ENCODE data around the gene OPN1MW3.
"Not testable (repeated sequence)": the region's sequence is repeated elsewhere in the genome, so short reads cannot be mapped to it uniquely, and the experiment has no call there.

The OPN1MW3 gene

GRCh38 chrX:154257282-154257681 lies at the start of gene OPN1MW3:
Gene OPN1MW3, plus strand, starts transcription at chrX:154257582. Its CDS starts 38 bp downstream, at chrX:154257620.
- H3K4me2 ChIP-seq (ENCODE audit: low read depth, low read length); DNase-seq; H3K9me2 ChIP-seq (replicated peaks; ENCODE audit: insufficient read depth, low read length): not testable (repeated sequence)

GRCh38 chrX:154209670-154210418 lies 47.5 kb upstream of the OPN1MW3 start:
- not testable (repeated sequence) for H3K4me1 ChIP-seq (ENCODE audit: low read length); H3F3A ChIP-seq (ENCODE audit: insufficient read depth, low read length); H3K36me3 ChIP-seq (replicated peaks; ENCODE audit: insufficient read depth, low read length); H3K27ac ChIP-seq (ENCODE audit: low read length); DNase-seq; H3K79me2 ChIP-seq (ENCODE audit: low read length); H3K9ac ChIP-seq (ENCODE audit: low read length); H3K27me3 ChIP-seq (replicated peaks; ENCODE audit: insufficient read depth, low read length); H3K4me2 ChIP-seq (ENCODE audit: low read depth, low read length); H3K9me3 ChIP-seq (replicated peaks; ENCODE audit: insufficient read depth, low read length); H3K4me3 ChIP-seq (ENCODE audit: low read length); H4K20me1 ChIP-seq (ENCODE audit: insufficient read depth, low read length); H2AFZ ChIP-seq (ENCODE audit: low read length); H3K9me2 ChIP-seq (replicated peaks; ENCODE audit: insufficient read depth, low read length)

More at GRCh38 chrX:154257282-154257681, at the start of gene OPN1MW3:
- H4K20me1 ChIP-seq (ENCODE audit: insufficient read depth, low read length); H3K9ac ChIP-seq (ENCODE audit: low read length); H3K4me3 ChIP-seq (ENCODE audit: low read length); H3K9me3 ChIP-seq (replicated peaks; ENCODE audit: insufficient read depth, low read length); H3K36me3 ChIP-seq (replicated peaks; ENCODE audit: insufficient read depth, low read length); H2AFZ ChIP-seq (ENCODE audit: low read length); H3K27ac ChIP-seq (ENCODE audit: low read length); H3K79me2 ChIP-seq (ENCODE audit: low read length); H3F3A ChIP-seq (ENCODE audit: insufficient read depth, low read length); H3K4me1 ChIP-seq (ENCODE audit: low read length); H3K27me3 ChIP-seq (replicated peaks; ENCODE audit: insufficient read depth, low read length): not testable (repeated sequence)

GRCh38 chrX:154211057-154211456 lies 46.3 kb upstream of the OPN1MW3 start:
- H3K4me3 ChIP-seq (ENCODE audit: low read length); H3K4me1 ChIP-seq (ENCODE audit: low read length); H3K4me2 ChIP-seq (ENCODE audit: low read depth, low read length); H3K9ac ChIP-seq (ENCODE audit: low read length); DNase-seq; H3K79me2 ChIP-seq (ENCODE audit: low read length); H2AFZ ChIP-seq (ENCODE audit: low read length); H3K27ac ChIP-seq (ENCODE audit: low read length); H3F3A ChIP-seq (ENCODE audit: insufficient read depth, low read length); H3K36me3 ChIP-seq (replicated peaks; ENCODE audit: insufficient read depth, low read length); H3K27me3 ChIP-seq (replicated peaks; ENCODE audit: insufficient read depth, low read length); H3K9me2 ChIP-seq (replicated peaks; ENCODE audit: insufficient read depth, low read length); H3K9me3 ChIP-seq (replicated peaks; ENCODE audit: insufficient read depth, low read length); H4K20me1 ChIP-seq (ENCODE audit: insufficient read depth, low read length): not testable (repeated sequence)

- not testable (repeated sequence) for H3K36me3 ChIP-seq (replicated peaks; ENCODE audit: insufficient read depth, low read length)
These were observed 45.9 kb upstream of the OPN1MW3 start for GRCh38 chrX:154211499-154211898.

GRCh38 chrX:154219456-154219855 lies 37.9 kb upstream of the OPN1MW3 start, which contains the start of gene OPN1MW2:
Gene OPN1MW2, plus strand, starts transcription at chrX:154219756. Its CDS starts 60 bp downstream, at chrX:154219816.
- H4K20me1 ChIP-seq (ENCODE audit: insufficient read depth, low read length); H3F3A ChIP-seq (ENCODE audit: insufficient read depth, low read length); H3K4me2 ChIP-seq (ENCODE audit: low read depth, low read length); H3K4me1 ChIP-seq (ENCODE audit: low read length); H3K4me3 ChIP-seq (ENCODE audit: low read length); H3K9me2 ChIP-seq (replicated peaks; ENCODE audit: insufficient read depth, low read length); H3K79me2 ChIP-seq (ENCODE audit: low read length); DNase-seq; H3K27ac ChIP-seq (ENCODE audit: low read length); H3K9ac ChIP-seq (ENCODE audit: low read length); H3K9me3 ChIP-seq (replicated peaks; ENCODE audit: insufficient read depth, low read length); H2AFZ ChIP-seq (ENCODE audit: low read length); H3K36me3 ChIP-seq (replicated peaks; ENCODE audit: insufficient read depth, low read length); H3K27me3 ChIP-seq (replicated peaks; ENCODE audit: insufficient read depth, low read length): not testable (repeated sequence)

More at GRCh38 chrX:154211499-154211898, 45.9 kb upstream of the OPN1MW3 start:
- H3K79me2 ChIP-seq (ENCODE audit: low read length); H2AFZ ChIP-seq (ENCODE audit: low read length); H3K27ac ChIP-seq (ENCODE audit: low read length); H3F3A ChIP-seq (ENCODE audit: insufficient read depth, low read length); H3K4me1 ChIP-seq (ENCODE audit: low read length); H3K4me2 ChIP-seq (ENCODE audit: low read depth, low read length); H3K27me3 ChIP-seq (replicated peaks; ENCODE audit: insufficient read depth, low read length); H4K20me1 ChIP-seq (ENCODE audit: insufficient read depth, low read length); H3K9ac ChIP-seq (ENCODE audit: low read length); DNase-seq; H3K9me2 ChIP-seq (replicated peaks; ENCODE audit: insufficient read depth, low read length); H3K4me3 ChIP-seq (ENCODE audit: low read length); H3K9me3 ChIP-seq (replicated peaks; ENCODE audit: insufficient read depth, low read length): not testable (repeated sequence)

- H3K79me2 ChIP-seq (ENCODE audit: low read length); H4K20me1 ChIP-seq (ENCODE audit: insufficient read depth, low read length); H3K36me3 ChIP-seq (replicated peaks; ENCODE audit: insufficient read depth, low read length); H3K27me3 ChIP-seq (replicated peaks; ENCODE audit: insufficient read depth, low read length); H3K4me1 ChIP-seq (ENCODE audit: low read length); H3F3A ChIP-seq (ENCODE audit: insufficient read depth, low read length); H3K9me2 ChIP-seq (replicated peaks; ENCODE audit: insufficient read depth, low read length); H3K9ac ChIP-seq (ENCODE audit: low read length); H3K4me2 ChIP-seq (ENCODE audit: low read depth, low read length); H3K4me3 ChIP-seq (ENCODE audit: low read length); H2AFZ ChIP-seq (ENCODE audit: low read length); H3K9me3 ChIP-seq (replicated peaks; ENCODE audit: insufficient read depth, low read length); H3K27ac ChIP-seq (ENCODE audit: low read length); DNase-seq: not testable (repeated sequence)
These were observed 32.1 kb upstream of the OPN1MW3 start for GRCh38 chrX:154225292-154225691.

GRCh38 chrX:154226706-154227105 lies 30.7 kb upstream of the OPN1MW3 start:
- H4K20me1 ChIP-seq (ENCODE audit: insufficient read depth, low read length); H3K36me3 ChIP-seq (replicated peaks; ENCODE audit: insufficient read depth, low read length); H3K4me2 ChIP-seq (ENCODE audit: low read depth, low read length); DNase-seq; H3F3A ChIP-seq (ENCODE audit: insufficient read depth, low read length); H3K4me3 ChIP-seq (ENCODE audit: low read length); H3K79me2 ChIP-seq (ENCODE audit: low read length); H3K27me3 ChIP-seq (replicated peaks; ENCODE audit: insufficient read depth, low read length); H2AFZ ChIP-seq (ENCODE audit: low read length); H3K9me3 ChIP-seq (replicated peaks; ENCODE audit: insufficient read depth, low read length); H3K4me1 ChIP-seq (ENCODE audit: low read length); H3K9me2 ChIP-seq (replicated peaks; ENCODE audit: insufficient read depth, low read length); H3K9ac ChIP-seq (ENCODE audit: low read length); H3K27ac ChIP-seq (ENCODE audit: low read length): not testable (repeated sequence)

- not testable (repeated sequence) for H4K20me1 ChIP-seq (ENCODE audit: insufficient read depth, low read length); H3K79me2 ChIP-seq (ENCODE audit: low read length); DNase-seq; H3K9me3 ChIP-seq (replicated peaks; ENCODE audit: insufficient read depth, low read length); H3K4me2 ChIP-seq (ENCODE audit: low read depth, low read length); H3K27ac ChIP-seq (ENCODE audit: low read length); H3F3A ChIP-seq (ENCODE audit: insufficient read depth, low read length); H3K4me1 ChIP-seq (ENCODE audit: low read length); H3K9me2 ChIP-seq (replicated peaks; ENCODE audit: insufficient read depth, low read length); H3K4me3 ChIP-seq (ENCODE audit: low read length); H3K9ac ChIP-seq (ENCODE audit: low read length); H2AFZ ChIP-seq (ENCODE audit: low read length); H3K27me3 ChIP-seq (replicated peaks; ENCODE audit: insufficient read depth, low read length); H3K36me3 ChIP-seq (replicated peaks; ENCODE audit: insufficient read depth, low read length)
These were observed 25.9 kb upstream of the OPN1MW3 start for GRCh38 chrX:154231443-154231842.

Data from MM.1S (cell line).